ENCODE measurements around the gene ZFP57. TPM values are rescaled to one million over a fixed set of nuclear protein-coding genes. Genes with fewer than 3 reads are reported as not detected.
A peak's percentile ranks its signal among the peaks of the same experiment; 100 is the strongest.

ZFP57 gene
- total and polyA plus RNA-seq, 2 experiments from 2014 or later: 0.59 to 0.84 TPM

- TF ChIP-seq ZNF462 (CRISPR knock-in tag; IDR thresholded peaks at IDR 0.05): 0 out of 2 replicates have a peak, but pooled peaks have one; percentile 19
These were observed 21.7 kb upstream of the ZFP57 start (continued) for GRCh38 chr6:29702519-29703103.

- Mint-ChIP-seq H3K9me3 (peaks cover 9% of the 10 kb centered on the region), H3K27ac (no peak overlapping the region), H3K27me3 (ENCODE audit: insufficient read depth, low read depth, poor library complexity) (peaks cover 14% of the 10 kb centered on the region), H3K4me1 (peaks cover 10% of the 10 kb centered on the region; the same call in 2 of the 3 replicates), H3K4me3 (no peak overlapping the region), H3K36me3 (ENCODE audit: low read depth) (peaks cover 7% of the 10 kb centered on the region; the same call in 2 of the 3 replicates)
- Histone ChIP-seq H3K4me2 (no peak overlapping the region), H3K79me2 (replicated peaks; ENCODE audit: insufficient read depth) (no peaks in the 10 kb centered on the region), H3K27ac (ENCODE audit: low read depth) (no peak overlapping the region), H3F3A (replicated peaks; ENCODE audit: low read depth) (no peaks in the 10 kb centered on the region; the same call in 1 of the 2 replicates), H3K9me2 (ENCODE audit: insufficient read depth) (no peaks in the 10 kb centered on the region), H3K4me3 (no peak overlapping the region), H3K4me1 (ENCODE audit: insufficient read depth) (no peaks in the 10 kb centered on the region), H2AFZ (peak overlapping the region; percentile 57), H3K36me3 (ENCODE audit: insufficient read depth) (no peaks in the 10 kb centered on the region), H3K27me3 (ENCODE audit: insufficient read depth) (no peaks in the 10 kb centered on the region), H4K20me1 (replicated peaks; ENCODE audit: insufficient read depth) (no peaks in the 10 kb centered on the region)
- peak; percentile 79 for DNase-seq (ENCODE audit: low spot score)
- peak; percentile 83 to 90 for TF ChIP-seq CTCF (conservative IDR thresholded peaks at IDR 0.05; ENCODE audit: low read depth in 2 of 2)
- no peak for TF ChIP-seq CREB1 (CRISPR knock-in tag; IDR thresholded peaks at IDR 0.05; ENCODE audit: low read depth)
- ATAC-seq: peak; percentile 95
These were observed 15.5 kb upstream of the ZFP57 start for GRCh38 chr6:29696147-29697125.

Measured in GM23338 (cell line).